Subcutaneous adipose tissue (tissue), 4 donors: ENCODE measurements around the gene SPACA6. TPM values are rescaled to one million over a fixed set of nuclear protein-coding genes. Genes with fewer than 3 reads are reported as not detected.
A peak's percentile ranks its signal among the peaks of the same experiment; 100 is the strongest.

Experiments used
- CTCF ChIP-seq: fragments of 450-650 bp; IDR thresholded peaks from one replicate; pipeline ENCODE4 v1.5.1; 2016; ENCODE audit warnings: low read depth, mild to moderate bottlenecking, control low read depth, antibody characterized with exemption, moderate library complexity
- small RNA-seq: library from RNA; depleted of rRNA; stranded (forward); fragments of <200 nt; gene quantifications from one replicate; pipeline ENCODE3, GENCODE V24; 2016
- total RNA-seq, 4 donors: library from RNA; depleted of rRNA; stranded (reverse); fragments of >200 nt; gene quantifications; one replicate each; pipeline ENCODE4 v1.1.0, GENCODE V29; 2016

SPACA6 gene
- total RNA-seq, 4 donors from 2014 or later = 2.6 to 10.8 (median 7.0) TPM

GRCh38 chr19:51743405-51743804 lies 50.3 kb downstream of the SPACA6 start:
- TF ChIP-seq CTCF = no peak

GRCh38 chr19:51746731-51747130 lies 53.6 kb downstream of the SPACA6 start:
- TF ChIP-seq CTCF = no peak

GRCh38 chr19:51749979-51750378 lies 56.8 kb downstream of the SPACA6 start:
- TF ChIP-seq CTCF = no peak

- TF ChIP-seq CTCF = no peak
These were observed 57.4 kb downstream of the SPACA6 start for GRCh38 chr19:51750400-51751094.

- no peak for TF ChIP-seq CTCF
These were observed 58.5 kb downstream of the SPACA6 start, which contains the start of gene FPR1 for GRCh38 chr19:51751655-51752054. FPR1 (minus strand) TSS chr19:51751878; CDS start chr19:51746994, 4,884 bp downstream.

- no peak for TF ChIP-seq CTCF
These were observed 61.0 kb downstream of the SPACA6 start for GRCh38 chr19:51754109-51754508.

GRCh38 chr19:51754770-51755169 lies 61.6 kb downstream of the SPACA6 start:
- TF ChIP-seq CTCF = no peak

Small RNAs within 50 kb of the gene (small RNA-seq; reads per million reads assigned to genes)
- gene AC018755.2 = not detected
- not detected for gene MIR125A
- gene MIR99B = 2.2 reads per million, percentile 43 among the genes with 10 or more reads in this experiment
- not detected for gene MIRLET7E

Other genes starting within 250 kb of the SPACA6 start
- gene SIGLEC8, start 234.9 kb upstream of the SPACA6 start, total RNA-seq = under 1 TPM; 0.17 to 0.94 (median 0.38) TPM
- gene CEACAM18, start 214.8 kb upstream of the SPACA6 start, total RNA-seq = not detected
- gene SIGLEC12, start 191.5 kb upstream of the SPACA6 start, total RNA-seq = not detected
- gene SIGLEC6, start 161.7 kb upstream of the SPACA6 start, total RNA-seq = 1 to 10 TPM in 3 of 4 donors, not detected in 1; 1.5 to 2.9 (median 2.5) TPM
- 10 to 100 TPM in 1 of 4 donors, 1 to 10 TPM in 3; 5.3 to 10.1 (median 7.1) TPM for gene ZNF175, start 122.0 kb upstream of the SPACA6 start, total RNA-seq
- gene SIGLEC5, start 62.9 kb upstream of the SPACA6 start, total RNA-seq = 1 to 10 TPM in 3 of 4 donors, not detected in 1; 1.3 to 3.0 (median 2.5) TPM
- gene SIGLEC14, start 46.5 kb upstream of the SPACA6 start, total RNA-seq = 1 to 10 TPM in 2 of 4 donors, under 1 TPM in 1, not detected in 1; 0.98 to 4.6 (median 3.4) TPM
- 1 to 10 TPM in 2 of 4 donors, under 1 TPM in 1, not detected in 1; 0.51 to 5.7 (median 5.5) TPM for gene HAS1, start 30.7 kb downstream of the SPACA6 start, total RNA-seq
- 10 to 100 TPM in 3 of 4 donors, 1 to 10 TPM in 1; 5.1 to 35.7 (median 22.0) TPM for gene FPR1, start 58.5 kb downstream of the SPACA6 start, total RNA-seq
- 1 to 10 TPM in 3 of 4 donors, under 1 TPM in 1; 0.82 to 3.9 (median 1.3) TPM for gene FPR2, start 67.8 kb downstream of the SPACA6 start, total RNA-seq
- gene FPR3, start 101.8 kb downstream of the SPACA6 start, total RNA-seq = 100 to 1,000 TPM in 1 of 4 donors, 10 to 100 TPM in 2, 1 to 10 TPM in 1; 3.2 to 112 (median 27.3) TPM
- gene ZNF577, start 194.6 kb downstream of the SPACA6 start, total RNA-seq = 10 to 100 TPM; 13.5 to 30.4 (median 20.0) TPM
- 1 to 10 TPM; 6.8 to 8.8 (median 7.6) TPM for gene ZNF649, start 211.7 kb downstream of the SPACA6 start, total RNA-seq
- gene ZNF613, start 234.1 kb downstream of the SPACA6 start, total RNA-seq = 1 to 10 TPM; 6.4 to 7.2 (median 6.6) TPM